Measurements from ENCODE around the gene PPP2R3A.
"Not testable (repeated sequence)": the region's sequence is repeated elsewhere in the genome, so short reads cannot be mapped to it uniquely, and the experiment has no call there.

Gene PPP2R3A

DNA sequence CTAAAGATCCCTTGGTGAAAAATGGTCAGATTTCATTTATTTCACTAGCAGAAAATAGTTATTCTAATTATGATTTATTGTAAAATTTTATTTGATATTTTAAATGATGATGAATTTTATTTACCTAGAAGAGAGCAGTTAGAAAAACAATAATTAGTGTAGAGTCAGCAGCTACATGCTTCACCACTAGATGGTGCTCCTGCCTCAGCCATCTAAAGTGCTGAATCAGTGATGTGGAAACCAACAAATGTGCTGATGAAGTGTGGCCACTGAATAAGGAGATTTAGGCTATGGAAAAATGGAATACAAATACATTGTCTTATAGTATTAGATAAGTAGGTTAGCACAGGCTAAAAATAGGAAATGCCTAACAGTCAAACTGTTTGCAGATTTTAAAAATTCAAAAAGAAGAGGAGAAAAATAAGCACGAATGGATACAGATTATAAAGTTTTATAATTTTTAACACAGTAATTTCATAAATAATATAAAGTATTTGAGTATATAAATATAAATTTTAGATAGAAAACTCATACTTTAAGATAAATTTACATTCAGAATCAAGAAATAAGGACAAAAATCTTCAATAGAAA lies 109.8 kb downstream of the PPP2R3A start:
- Histone ChIP-seq H4K91ac (ENCODE audit: low read length) (no peak overlapping the region), H2AFZ (ENCODE audit: low read depth, low read length) (no peak overlapping the region), H3K9ac (ENCODE audit: low read length) (peak overlapping the region; percentile 44), H3K9me3 (ENCODE audit: control insufficient read depth, low read length) (no peaks in the 10 kb centered on the region), H3K18ac (ENCODE audit: low read depth in 1 of 2, low read length in 2 of 2) (no peak overlapping the region), H3K27ac (ENCODE audit: low read length, poor library complexity, severe bottlenecking) (no peak overlapping the region), H2BK120ac (ENCODE audit: low read depth, low read length) (no peak overlapping the region), H3K4me1 (ENCODE audit: control insufficient read depth, insufficient read depth, low read depth, low read length) (peaks cover 3% of the 10 kb centered on the region), H3K36me3 (ENCODE audit: control insufficient read depth in 1 of 2, insufficient read depth in 2 of 2, low read depth in 1 of 2, low read length in 2 of 2) (peaks cover 4 to 8% of the 10 kb centered on the region in 2 experiments), H3K27me3 (ENCODE audit: control insufficient read depth in 1 of 2, insufficient read depth in 1 of 2, low read length in 2 of 2) (no peaks in the 10 kb centered on the region), H3K23ac (ENCODE audit: low read length in 2 of 2) (no peak overlapping the region), H2BK12ac (ENCODE audit: low read length in 2 of 2) (no peak overlapping the region), H3K4ac (ENCODE audit: low read depth in 1 of 2, low read length in 2 of 2) (no peak overlapping the region), H2AK5ac (ENCODE audit: low read length, severe bottlenecking) (no peak overlapping the region), H2BK5ac (ENCODE audit: low read depth, low read length, poor library complexity, severe bottlenecking) (no peak overlapping the region), H3K14ac (ENCODE audit: low read length in 2 of 2) (no peak overlapping the region), H3K4me2 (ENCODE audit: low read length, poor library complexity, severe bottlenecking) (no peak overlapping the region), H2BK15ac (ENCODE audit: low read depth, poor library complexity, severe bottlenecking) (no peak overlapping the region), H3K79me1 (replicated peaks; ENCODE audit: low read length, poor library complexity, severe bottlenecking) (peaks cover 1% of the 10 kb centered on the region), H3K4me3 (ENCODE audit: insufficient read depth in 1 of 2, low read depth in 1 of 2, low read length in 2 of 2) (no peak overlapping the region), H4K8ac (ENCODE audit: low read length) (no peak overlapping the region)
- WGBS: no CpG with 5 or more reads among the region's 1 CpG
- peak; percentile 81 for DNase-seq

- Histone ChIP-seq H2BK5ac (ENCODE audit: low read depth, low read length, poor library complexity, severe bottlenecking) (no peak overlapping the region), H2BK12ac (ENCODE audit: low read length in 2 of 2) (no peak overlapping the region), H3K4ac (ENCODE audit: low read depth in 1 of 2, low read length in 2 of 2) (no peak overlapping the region), H2BK120ac (ENCODE audit: low read depth, low read length) (no peak overlapping the region), H4K91ac (ENCODE audit: low read length) (no peak overlapping the region), H2AK5ac (ENCODE audit: low read length, severe bottlenecking) (no peak overlapping the region), H3K14ac (ENCODE audit: low read length in 2 of 2) (no peak overlapping the region), H3K4me2 (ENCODE audit: low read length, poor library complexity, severe bottlenecking) (no peak overlapping the region), H3K18ac (ENCODE audit: low read depth in 1 of 2, low read length in 2 of 2) (no peak overlapping the region), H3K36me3 (ENCODE audit: control insufficient read depth in 1 of 2, insufficient read depth in 2 of 2, low read depth in 1 of 2, low read length in 2 of 2) (peaks cover 4 to 9% of the 10 kb centered on the region in 2 experiments), H3K9me3 (ENCODE audit: control insufficient read depth, low read length) (no peaks in the 10 kb centered on the region), H4K8ac (ENCODE audit: low read length) (no peak overlapping the region), H3K27ac (ENCODE audit: low read length, poor library complexity, severe bottlenecking) (no peak overlapping the region), H3K27me3 (ENCODE audit: control insufficient read depth in 1 of 2, insufficient read depth in 1 of 2, low read length in 2 of 2) (no peaks in the 10 kb centered on the region), H3K4me3 (ENCODE audit: insufficient read depth in 1 of 2, low read depth in 1 of 2, low read length in 2 of 2) (no peak overlapping the region), H3K79me1 (replicated peaks; ENCODE audit: low read length, poor library complexity, severe bottlenecking) (peaks cover 1% of the 10 kb centered on the region), H3K4me1 (ENCODE audit: control insufficient read depth, insufficient read depth, low read depth, low read length) (peaks cover 3% of the 10 kb centered on the region), H2AFZ (ENCODE audit: low read depth, low read length) (no peak overlapping the region), H3K23ac (ENCODE audit: low read length in 2 of 2) (no peak overlapping the region), H3K9ac (ENCODE audit: low read length) (peak overlapping the region; percentile 44), H2BK15ac (ENCODE audit: low read depth, poor library complexity, severe bottlenecking) (no peak overlapping the region)
- DNase-seq: peak; percentile 30
- no CpG with 5 or more reads among the region's 3 CpGs for WGBS
Measured at GRCh38 chr3:136075811-136076210, 110.3 kb downstream of the PPP2R3A start.

GRCh38 chr3:136078421-136079364 lies 113.2 kb downstream of the PPP2R3A start:
- no peak overlapping the region for H3K23ac ChIP-seq (ENCODE audit: low read length in 2 of 2)
- no peak overlapping the region for H2BK5ac ChIP-seq (ENCODE audit: low read depth, low read length, poor library complexity, severe bottlenecking)
- H2AFZ ChIP-seq (ENCODE audit: low read depth, low read length): no peak overlapping the region
- no peaks in the 10 kb centered on the region for H3K4me1 ChIP-seq (ENCODE audit: control insufficient read depth, insufficient read depth, low read depth, low read length)
- H3K36me3 ChIP-seq (ENCODE audit: control insufficient read depth in 1 of 2, insufficient read depth in 2 of 2, low read depth in 1 of 2, low read length in 2 of 2): peaks cover 5 to 34% of the 10 kb centered on the region in 2 experiments
- H2BK15ac ChIP-seq (ENCODE audit: low read depth, poor library complexity, severe bottlenecking): no peak overlapping the region
- no peak overlapping the region for H3K4me2 ChIP-seq (ENCODE audit: low read length, poor library complexity, severe bottlenecking)
- H3K4ac ChIP-seq (ENCODE audit: low read depth in 1 of 2, low read length in 2 of 2): no peak overlapping the region
- no peaks in the 10 kb centered on the region for H3K9me3 ChIP-seq (ENCODE audit: control insufficient read depth, low read length)
- H2AK5ac ChIP-seq (ENCODE audit: low read length, severe bottlenecking): no peak overlapping the region
- H2BK12ac ChIP-seq (ENCODE audit: low read length in 2 of 2): no peak overlapping the region
- no peak overlapping the region for H4K91ac ChIP-seq (ENCODE audit: low read length)
- no peak overlapping the region for H3K9ac ChIP-seq (ENCODE audit: low read length)
- H3K14ac ChIP-seq (ENCODE audit: low read length in 2 of 2): no peak overlapping the region
- no peaks in the 10 kb centered on the region for H3K27me3 ChIP-seq (ENCODE audit: control insufficient read depth in 1 of 2, insufficient read depth in 1 of 2, low read length in 2 of 2)
- no peak overlapping the region for H2BK120ac ChIP-seq (ENCODE audit: low read depth, low read length)
- H4K8ac ChIP-seq (ENCODE audit: low read length): no peak overlapping the region
- H3K27ac ChIP-seq (ENCODE audit: low read length, poor library complexity, severe bottlenecking): no peak overlapping the region
- no peak overlapping the region for H3K18ac ChIP-seq (ENCODE audit: low read depth in 1 of 2, low read length in 2 of 2)
- 89% methylated on average over 4 of the region's 6 CpGs for WGBS
- no peak overlapping the region for H3K4me3 ChIP-seq (ENCODE audit: insufficient read depth in 1 of 2, low read depth in 1 of 2, low read length in 2 of 2)
- peak; percentile 42 for DNase-seq
- H3K79me1 ChIP-seq (replicated peaks; ENCODE audit: low read length, poor library complexity, severe bottlenecking): peaks cover 2% of the 10 kb centered on the region

GRCh38 chr3:136083641-136084382 lies 118.3 kb downstream of the PPP2R3A start:
- H3K4me1 ChIP-seq (ENCODE audit: control insufficient read depth, insufficient read depth, low read depth, low read length); H2AFZ ChIP-seq (ENCODE audit: low read depth, low read length); H3K23ac ChIP-seq (ENCODE audit: low read length in 2 of 2); H3K14ac ChIP-seq (ENCODE audit: low read length in 2 of 2); H3K9me3 ChIP-seq (ENCODE audit: control insufficient read depth, low read length); H2BK15ac ChIP-seq (ENCODE audit: low read depth, poor library complexity, severe bottlenecking); DNase-seq; H3K79me1 ChIP-seq (replicated peaks; ENCODE audit: low read length, poor library complexity, severe bottlenecking); H2AK5ac ChIP-seq (ENCODE audit: low read length, severe bottlenecking); H4K91ac ChIP-seq (ENCODE audit: low read length); H3K27me3 ChIP-seq (ENCODE audit: control insufficient read depth in 1 of 2, insufficient read depth in 1 of 2, low read length in 2 of 2); H3K27ac ChIP-seq (ENCODE audit: low read length, poor library complexity, severe bottlenecking); H2BK12ac ChIP-seq (ENCODE audit: low read length in 2 of 2); H3K9ac ChIP-seq (ENCODE audit: low read length); H2BK120ac ChIP-seq (ENCODE audit: low read depth, low read length); H3K18ac ChIP-seq (ENCODE audit: low read depth in 1 of 2, low read length in 2 of 2); H4K8ac ChIP-seq (ENCODE audit: low read length); H2BK5ac ChIP-seq (ENCODE audit: low read depth, low read length, poor library complexity, severe bottlenecking); H3K4ac ChIP-seq (ENCODE audit: low read depth in 1 of 2, low read length in 2 of 2); H3K4me2 ChIP-seq (ENCODE audit: low read length, poor library complexity, severe bottlenecking); H3K4me3 ChIP-seq (ENCODE audit: insufficient read depth in 1 of 2, low read depth in 1 of 2, low read length in 2 of 2): not testable (repeated sequence)
- peaks cover 25 to 77% of the 10 kb centered on the region in 2 experiments for H3K36me3 ChIP-seq (ENCODE audit: control insufficient read depth in 1 of 2, insufficient read depth in 2 of 2, low read depth in 1 of 2, low read length in 2 of 2)
- WGBS: 95% methylated on average over 4 of the region's 4 CpGs

All from mesenchymal stem cell (in vitro differentiated cells and primary cell).